DND-41 (cell line): ENCODE results near the gene SMIM14.

Experiments used
- ATAC-seq: fragments of 200-7000 bp; cut with Tn5 transposase; 3 replicates; pipeline ENCODE4 v1.9.1; 2021; ENCODE audit warnings: low read depth; ENCODE audit not compliant: insufficient read depth
- DNase-seq: peaks from one replicate; pipeline ENCODE4 v3.0.0-alpha.2; 2020
- H2AFZ ChIP-seq: 2 replicates; pipeline ENCODE4 v1.6.0; 2012; ENCODE audit warnings: low read depth, low read length
- H3K27ac ChIP-seq: 2 replicates; pipeline ENCODE4 v1.5.1; 2012; ENCODE audit warnings: low read length, inconsistent platforms
- H3K27me3 ChIP-seq: fragments of 200-600 bp; sonication (generic); 2 replicates; pipeline ENCODE4 v1.6.0; 2012; ENCODE audit warnings: low read length, mild to moderate bottlenecking, inconsistent platforms; ENCODE audit not compliant: insufficient read depth, poor library complexity
- H3K36me3 ChIP-seq: 2 replicates; pipeline ENCODE4 v1.5.1; 2012; ENCODE audit warnings: low read length, inconsistent platforms; ENCODE audit not compliant: insufficient read depth
- H3K4me1 ChIP-seq: 2 replicates; pipeline ENCODE4 v1.5.1; 2012; ENCODE audit warnings: mild to moderate bottlenecking, low read length; ENCODE audit not compliant: insufficient read depth
- H3K4me2 ChIP-seq: 2 replicates; pipeline ENCODE4 v1.6.0; 2012; ENCODE audit warnings: mild to moderate bottlenecking, moderate library complexity, low read length, inconsistent platforms; ENCODE audit not compliant: insufficient read depth
- H3K4me3 ChIP-seq, 2 experiments: fragments of 200-600 bp in 1 of 2; shearing (Covaris generic) in 1 of 2; 2 replicates each; pipeline ENCODE4 v1.5.1; 2012 to 2016; ENCODE audit warnings: inconsistent platforms in 2 of 2, low read length in 2 of 2, mild to moderate bottlenecking in 2 of 2, low read depth in 1 of 2, moderate library complexity in 1 of 2
- H3K79me2 ChIP-seq: 2 replicates; pipeline ENCODE4 v1.6.0; 2012; ENCODE audit warnings: low read length, inconsistent platforms; ENCODE audit not compliant: insufficient read depth
- H3K9ac ChIP-seq: 2 replicates; pipeline ENCODE4 v1.6.0; 2012; ENCODE audit warnings: low read depth, mild to moderate bottlenecking, inconsistent platforms, low read length, moderate library complexity
- H3K9me3 ChIP-seq: 2 replicates; pipeline ENCODE4 v1.5.1; 2012; ENCODE audit warnings: low read length, moderate library complexity, mild to moderate bottlenecking, inconsistent platforms; ENCODE audit not compliant: insufficient read depth, severe bottlenecking
- H4K20me1 ChIP-seq: 2 replicates; pipeline ENCODE4 v1.6.0; 2012; ENCODE audit warnings: low read length; ENCODE audit not compliant: insufficient read depth
- EZH2 ChIP-seq: IDR thresholded peaks from 3 replicates; pipeline ENCODE4 v1.6.1; 2012; ENCODE audit warnings: borderline replicate concordance, low read depth, mild to moderate bottlenecking, moderate library complexity, low read length, inconsistent platforms; ENCODE audit not compliant: severe bottlenecking
- TF ChIP-seq, protein P1 (sequence below): IDR thresholded peaks from 2 replicates; pipeline ENCODE4 v1.5.1; 2012; ENCODE audit warnings: borderline replicate concordance, low read length, moderate library complexity, mild to moderate bottlenecking; ENCODE audit not compliant: poor library complexity, severe bottlenecking; ENCODE audit errors: extremely low read depth

SMIM14 gene

DNA sequence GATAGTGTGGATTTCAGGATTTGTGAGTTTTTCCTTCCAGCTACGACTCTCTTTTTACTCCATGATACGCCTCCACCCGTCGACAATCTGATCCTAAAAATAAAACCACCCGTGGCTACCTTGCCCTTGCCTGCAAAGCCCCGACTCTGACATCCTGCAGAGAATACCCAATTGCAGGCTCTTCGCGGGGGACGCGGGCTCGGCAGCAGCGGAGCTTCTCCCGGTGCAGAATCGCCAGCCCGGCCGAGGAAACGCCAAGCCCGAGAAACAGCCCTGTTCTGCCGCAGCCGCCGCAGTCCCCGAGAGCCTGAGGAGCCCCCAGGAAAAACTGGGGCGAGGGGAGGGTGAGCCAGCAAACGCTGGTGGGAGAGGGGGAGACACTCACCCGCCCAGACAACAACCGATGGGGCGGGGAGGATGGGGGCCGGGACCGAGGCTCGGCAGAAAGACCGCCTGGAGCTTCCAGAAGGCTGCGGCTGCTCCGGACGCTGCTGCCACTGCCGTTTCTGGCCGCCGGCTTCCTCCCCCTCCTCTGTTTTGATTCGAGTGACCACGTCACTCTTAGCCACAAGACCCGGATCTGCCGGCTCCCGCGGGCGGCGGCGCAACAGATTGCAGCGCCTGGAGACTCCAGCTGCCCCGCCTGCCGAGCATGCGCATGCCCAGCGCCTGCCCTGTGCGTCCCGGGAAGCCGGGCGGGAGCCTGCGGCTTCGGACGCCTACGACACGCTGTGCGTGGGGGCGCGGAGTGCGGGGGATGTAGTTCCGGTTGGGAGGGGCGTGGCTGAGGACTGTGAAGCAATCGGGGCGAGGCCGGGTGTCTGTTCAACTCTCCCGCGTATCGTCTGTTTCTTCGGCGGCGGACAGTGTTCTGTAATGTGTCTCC is at the start of gene SMIM14:
TSS of gene SMIM14 (minus strand) at position 512 of the 886 bp plus-strand sequence. CDS start 33,720 bp downstream, outside the sequence.
- Histone ChIP-seq H3K4me1 (peaks cover 41% of the 10 kb centered on the region), H3K4me2 (peak within 1 kb of the TSS; percentile 88), H4K20me1 (peaks cover 5% of the 10 kb centered on the region; the same call in 1 of the 2 replicates), H3K9me3 (no peaks in the 10 kb centered on the region), H3K36me3 (no peaks in the 10 kb centered on the region), H3K4me3 (peak within 1 kb of the TSS; percentile 29 to 68), H2AFZ (peak within 1 kb of the TSS; percentile 77), H3K27me3 (peaks cover 31% of the 10 kb centered on the region), H3K79me2 (no peaks in the 10 kb centered on the region), H3K27ac (peak within 1 kb of the TSS; percentile 10; the same call in 1 of the 2 replicates), H3K9ac (peak within 1 kb of the TSS; percentile 59)
- no peak for TF ChIP-seq EZH2
- TF ChIP-seq, protein P1, sequence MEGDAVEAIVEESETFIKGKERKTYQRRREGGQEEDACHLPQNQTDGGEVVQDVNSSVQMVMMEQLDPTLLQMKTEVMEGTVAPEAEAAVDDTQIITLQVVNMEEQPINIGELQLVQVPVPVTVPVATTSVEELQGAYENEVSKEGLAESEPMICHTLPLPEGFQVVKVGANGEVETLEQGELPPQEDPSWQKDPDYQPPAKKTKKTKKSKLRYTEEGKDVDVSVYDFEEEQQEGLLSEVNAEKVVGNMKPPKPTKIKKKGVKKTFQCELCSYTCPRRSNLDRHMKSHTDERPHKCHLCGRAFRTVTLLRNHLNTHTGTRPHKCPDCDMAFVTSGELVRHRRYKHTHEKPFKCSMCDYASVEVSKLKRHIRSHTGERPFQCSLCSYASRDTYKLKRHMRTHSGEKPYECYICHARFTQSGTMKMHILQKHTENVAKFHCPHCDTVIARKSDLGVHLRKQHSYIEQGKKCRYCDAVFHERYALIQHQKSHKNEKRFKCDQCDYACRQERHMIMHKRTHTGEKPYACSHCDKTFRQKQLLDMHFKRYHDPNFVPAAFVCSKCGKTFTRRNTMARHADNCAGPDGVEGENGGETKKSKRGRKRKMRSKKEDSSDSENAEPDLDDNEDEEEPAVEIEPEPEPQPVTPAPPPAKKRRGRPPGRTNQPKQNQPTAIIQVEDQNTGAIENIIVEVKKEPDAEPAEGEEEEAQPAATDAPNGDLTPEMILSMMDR: no peak
- ATAC-seq: peak; percentile 81
- DNase-seq: peak; percentile 89

DNA sequence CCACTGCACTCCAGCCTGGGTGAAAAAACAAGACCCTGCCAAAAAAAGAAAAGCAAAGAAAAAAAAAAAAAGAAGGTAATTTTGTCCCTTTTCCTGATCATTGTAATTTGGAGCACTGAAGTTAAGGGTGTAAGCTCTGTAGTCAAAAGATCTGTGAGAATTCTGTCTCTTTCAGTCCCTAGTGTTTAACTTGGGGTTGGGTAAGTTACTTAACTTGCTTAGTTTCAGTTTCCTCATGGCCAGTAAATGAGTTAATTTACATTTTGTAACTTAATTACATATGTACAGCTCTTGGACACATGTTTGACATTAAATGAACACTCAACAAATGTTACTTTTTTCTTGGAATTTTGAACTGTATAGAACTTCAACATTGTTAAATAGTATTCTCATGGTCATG is 48.3 kb upstream of the SMIM14 start:
- Histone ChIP-seq H3K4me2 (no peak overlapping the region), H4K20me1 (no peaks in the 10 kb centered on the region), H3K9ac (no peak overlapping the region), H3K4me3 (no peak overlapping the region), H3K27me3 (no peaks in the 10 kb centered on the region), H3K36me3 (no peaks in the 10 kb centered on the region), H3K27ac (no peak overlapping the region), H3K9me3 (no peaks in the 10 kb centered on the region), H3K4me1 (no peaks in the 10 kb centered on the region), H3K79me2 (no peaks in the 10 kb centered on the region), H2AFZ (no peak overlapping the region)
- ATAC-seq (no peak), DNase-seq (no peak)
- TF ChIP-seq EZH2: no peak
- TF ChIP-seq, protein P1: no peak

DNA sequence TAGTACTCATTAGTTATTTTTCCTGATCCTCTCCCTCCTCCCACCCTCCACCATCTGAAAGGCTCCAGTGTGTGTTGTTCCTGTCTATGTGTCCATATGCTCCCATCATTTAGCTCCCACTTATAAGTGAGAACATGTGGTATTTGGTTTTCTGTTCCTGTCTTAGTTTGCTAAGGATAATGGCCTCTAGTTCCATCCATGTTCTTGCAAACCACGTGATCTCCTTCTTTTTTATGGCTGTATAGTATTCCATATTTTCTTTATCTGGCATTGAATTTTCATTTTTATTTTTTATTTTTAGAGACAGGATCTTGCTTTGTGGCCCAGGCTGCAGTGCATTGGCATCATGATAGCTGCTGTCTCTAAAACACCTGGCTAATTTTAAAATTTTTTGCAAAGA is 47.3 kb upstream of the SMIM14 start:
- H3K27ac ChIP-seq: no peak overlapping the region

More for the DNA sequence above, 47.3 kb upstream of the SMIM14 start:
- H3K9me3 ChIP-seq: no peaks in the 10 kb centered on the region
- no peaks in the 10 kb centered on the region for H4K20me1 ChIP-seq
- no peak for DNase-seq
- no peaks in the 10 kb centered on the region for H3K36me3 ChIP-seq
- no peaks in the 10 kb centered on the region for H3K4me1 ChIP-seq
- ATAC-seq: no peak
- H2AFZ ChIP-seq: no peak overlapping the region
- H3K9ac ChIP-seq: no peak overlapping the region
- no peaks in the 10 kb centered on the region for H3K27me3 ChIP-seq
- TF ChIP-seq EZH2: no peak
- TF ChIP-seq, protein P1: no peak
- H3K4me2 ChIP-seq: no peak overlapping the region
- no peaks in the 10 kb centered on the region for H3K79me2 ChIP-seq
- no peak overlapping the region for H3K4me3 ChIP-seq
